Ishikawa (cell line): Measurements from ENCODE around the gene RAB6B.

ENCODE experiments used
- CEBPB ChIP-seq: IDR thresholded peaks from 2 replicates; pipeline ENCODE4 v1.6.1; 2012
- CREB1 ChIP-seq: IDR thresholded peaks from 2 replicates; pipeline ENCODE4 v1.6.1; 2012; ENCODE audit warnings: low read depth
- EGR1 ChIP-seq: IDR thresholded peaks from 2 replicates; pipeline ENCODE4 v1.6.1; 2012
- EP300 ChIP-seq: IDR thresholded peaks from 2 replicates; pipeline ENCODE4 v1.6.1; 2012; ENCODE audit warnings: borderline replicate concordance
- FOXM1 ChIP-seq: IDR thresholded peaks from 2 replicates; pipeline ENCODE4 v1.6.1; 2012; ENCODE audit warnings: low read depth, borderline replicate concordance
- MAX ChIP-seq: IDR thresholded peaks from 2 replicates; pipeline ENCODE4 v1.6.1; 2012
- NFIC ChIP-seq: IDR thresholded peaks from 2 replicates; pipeline ENCODE4 v1.6.1; 2012
- RAD21 ChIP-seq: IDR thresholded peaks from 2 replicates; pipeline ENCODE4 v1.6.1; 2012; ENCODE audit warnings: low read depth
- REST ChIP-seq: IDR thresholded peaks from 2 replicates; pipeline ENCODE4 v1.6.1; 2012; ENCODE audit warnings: low read depth, mild to moderate bottlenecking
- TAF1 ChIP-seq: IDR thresholded peaks from 2 replicates; pipeline ENCODE4 v1.6.1; 2012; ENCODE audit warnings: low read depth, mild to moderate bottlenecking
- TCF12 ChIP-seq: IDR thresholded peaks from 2 replicates; pipeline ENCODE4 v1.6.1; 2012; ENCODE audit warnings: low read depth
- TEAD4 ChIP-seq: IDR thresholded peaks from 2 replicates; pipeline ENCODE4 v1.6.1; 2012
- USF1 ChIP-seq: IDR thresholded peaks from 2 replicates; pipeline ENCODE4 v1.6.1; 2012
- YY1 ChIP-seq: IDR thresholded peaks from 2 replicates; pipeline ENCODE4 v1.6.1; 2012; ENCODE audit warnings: low read depth
- ZBTB7A ChIP-seq: IDR thresholded peaks from 2 replicates; pipeline ENCODE4 v1.6.1; 2012; ENCODE audit warnings: low read depth

RAB6B gene

GRCh38 chr3:133860519-133860918, 35.2 kb downstream of the RAB6B start:
- TF ChIP-seq REST (no peak), MAX (no peak), RAD21 (no peak), TEAD4 (no peak), CEBPB (no peak), CREB1 (no peak), YY1 (no peak), TAF1 (no peak)

- TF ChIP-seq EGR1 (no peak), MAX (no peak), TCF12 (no peak), TAF1 (no peak), TEAD4 (no peak), USF1 (no peak), RAD21 (no peak), YY1 (no peak), ZBTB7A (no peak), CEBPB (no peak), EP300 (no peak), NFIC (no peak), CREB1 (no peak), FOXM1 (no peak), REST (no peak)
Observed at GRCh38 chr3:133859381-133860234, 36.1 kb downstream of the RAB6B start.

- TF ChIP-seq EP300 (no peak), USF1 (no peak), TEAD4 (no peak), RAD21 (no peak), CREB1 (no peak)
Observed at GRCh38 chr3:133857767-133858166, 37.9 kb downstream of the RAB6B start.

- TF ChIP-seq TCF12 (no peak), YY1 (no peak), RAD21 (no peak), NFIC (no peak), ZBTB7A (no peak), TEAD4 (no peak), USF1 (no peak), FOXM1 (no peak), EP300 (no peak), EGR1 (no peak), CEBPB (no peak), TAF1 (no peak)
Observed at GRCh38 chr3:133856316-133856715, 39.4 kb downstream of the RAB6B start.

- TF ChIP-seq CREB1 (no peak), MAX (no peak), USF1 (no peak), ZBTB7A (no peak), EP300 (no peak), EGR1 (no peak), REST (no peak), RAD21 (no peak), CEBPB (no peak), TEAD4 (no peak), NFIC (no peak), TAF1 (no peak)
Observed at GRCh38 chr3:133855772-133856171, 39.9 kb downstream of the RAB6B start.
